ENCODE measurements around the gene GGTA1. TPM values are rescaled to one million over a fixed set of nuclear protein-coding genes. Genes with fewer than 3 reads are reported as not detected.

The GGTA1 gene
- total RNA-seq, 1 experiment from 2014 or later = not detected

GRCh38 chr9:121476156-121476555, 23.5 kb downstream of the GGTA1 start:
- H3K4me1 ChIP-seq (ENCODE audit: insufficient read depth, low read length) = no peaks in the 10 kb centered on the region; the same call in 1 of the 2 replicates
- H3K4me3 Mint-ChIP-seq = no peak overlapping the region
- H3K9ac ChIP-seq (ENCODE audit: extremely low read depth, insufficient read length, low read length) = no peak overlapping the region
- H3K9me3 ChIP-seq (ENCODE audit: control insufficient read depth, low read depth, low read length) = no peaks in the 10 kb centered on the region
- H2BK5ac ChIP-seq (ENCODE audit: insufficient read length, low read length) = no peak overlapping the region
- H2BK20ac ChIP-seq (ENCODE audit: low read depth, low read length, poor library complexity, severe bottlenecking) = no peak overlapping the region
- no peak overlapping the region for H2AFZ ChIP-seq (ENCODE audit: low read length)
- DNase-seq = no peak
- no peak overlapping the region for H4K8ac ChIP-seq (replicated peaks; ENCODE audit: insufficient read length, low read depth, low read length)
- H3K56ac ChIP-seq (ENCODE audit: insufficient read length, low read depth, low read length) = no peak overlapping the region
- no peaks in the 10 kb centered on the region for H3K79me2 ChIP-seq (ENCODE audit: insufficient read depth, low read length)
- no peaks in the 10 kb centered on the region for H4K20me1 ChIP-seq (ENCODE audit: control insufficient read depth, insufficient read depth, insufficient read length)
- no peak overlapping the region for H2BK15ac ChIP-seq (ENCODE audit: low read depth, low read length)
- no peak overlapping the region for H3K27ac Mint-ChIP-seq
- H4K91ac ChIP-seq (ENCODE audit: insufficient read length, low read depth, low read length) = no peak overlapping the region
- no peaks in the 10 kb centered on the region for H3K36me3 Mint-ChIP-seq (ENCODE audit: insufficient read depth in 1 of 3, low read depth in 3 of 3)
- peaks cover 31 to 48% of the 10 kb centered on the region in 2 experiments for H3K4me1 Mint-ChIP-seq
- WGBS (ENCODE audit: extremely low coverage, insufficient read length, low lambda C conversion rate) = no CpG with 5 or more reads among the region's 5 CpGs
- H2BK120ac ChIP-seq (ENCODE audit: low read depth, low read length, poor library complexity, severe bottlenecking) = no peak overlapping the region
- no peak overlapping the region for H2AK5ac ChIP-seq (ENCODE audit: insufficient read length, low read length)
- H3K79me1 ChIP-seq (ENCODE audit: insufficient read depth, low read depth, low read length, poor library complexity, severe bottlenecking) = no peaks in the 10 kb centered on the region
- no peak overlapping the region for H3K4me2 ChIP-seq (ENCODE audit: insufficient read depth, insufficient read length, low read length)
- no peaks in the 10 kb centered on the region; a peak in 1 of 5 replicates for H3K9me3 Mint-ChIP-seq
- H3K18ac ChIP-seq (ENCODE audit: insufficient read length, low read depth, low read length) = no peak overlapping the region
- no peak overlapping the region for H3K4ac ChIP-seq (ENCODE audit: low read depth, low read length)
- H3K23ac ChIP-seq (ENCODE audit: insufficient read length, low read depth, low read length) = no peak overlapping the region
- H3T11ph ChIP-seq (ENCODE audit: low read length) = no peak overlapping the region
- TF ChIP-seq CTCF (conservative IDR thresholded peaks at IDR 0.05) = no peak
- no peaks in the 10 kb centered on the region for H3K23me2 ChIP-seq (ENCODE audit: insufficient read length, low read depth, low read length, poor library complexity, severe bottlenecking)
- H3K27me3 ChIP-seq (ENCODE audit: insufficient read depth, low read length) = no peaks in the 10 kb centered on the region
- H3K14ac ChIP-seq (ENCODE audit: insufficient read depth, low read length) = no peak overlapping the region
- no peak overlapping the region for H4K5ac ChIP-seq (ENCODE audit: insufficient read length, low read depth, low read length)
- H2BK12ac ChIP-seq (ENCODE audit: insufficient read length, low read depth, low read length) = no peak overlapping the region
- H3K27me3 Mint-ChIP-seq (ENCODE audit: low read depth) = peaks cover 35% of the 10 kb centered on the region
- H3K27ac ChIP-seq (ENCODE audit: insufficient read length, low read depth, low read length) = no peak overlapping the region

Measured in H9 (cell line).